NCI-H524 (cell line): ENCODE measurements around the gene KLHL13.
"Not testable (repeated sequence)": the region's sequence is repeated elsewhere in the genome, so short reads cannot be mapped to it uniquely, and the experiment has no call there.

Experiments
- DNase-seq, 2 experiments: peaks; one replicate each; lab custom pipeline; 2025; lab: John Stamatoyannopoulos, UW

KLHL13 gene

GRCh38 chrX:117990438-117990837 is 126.2 kb downstream of the KLHL13 start:
- no peak for DNase-seq

- no peak for DNase-seq
These were observed 127.1 kb downstream of the KLHL13 start for GRCh38 chrX:117989512-117989911.

GRCh38 chrX:117987373-117987772 is 129.2 kb downstream of the KLHL13 start:
- DNase-seq: no peak

DNA sequence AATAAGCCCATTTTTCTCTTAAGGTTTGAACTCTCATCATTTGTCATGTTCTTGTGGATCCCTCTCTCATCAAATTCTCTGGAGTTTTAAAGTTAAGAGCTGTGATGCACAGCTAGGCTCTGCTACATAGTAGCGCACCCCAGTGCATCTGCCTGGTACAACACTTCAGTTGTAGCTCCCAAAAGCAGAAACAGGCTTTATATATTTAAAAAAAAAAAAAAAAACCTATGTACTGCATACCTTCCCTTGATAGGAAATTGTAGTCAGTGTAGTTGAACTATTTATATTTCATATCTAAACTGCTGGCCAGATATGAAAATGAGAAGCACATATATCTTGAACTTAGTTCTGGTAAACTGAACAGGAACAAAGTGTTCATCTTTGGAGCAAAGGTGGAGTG is 131.4 kb downstream of the KLHL13 start:
- peak in 1 of 2 experiments; percentile 28 for DNase-seq

DNA sequence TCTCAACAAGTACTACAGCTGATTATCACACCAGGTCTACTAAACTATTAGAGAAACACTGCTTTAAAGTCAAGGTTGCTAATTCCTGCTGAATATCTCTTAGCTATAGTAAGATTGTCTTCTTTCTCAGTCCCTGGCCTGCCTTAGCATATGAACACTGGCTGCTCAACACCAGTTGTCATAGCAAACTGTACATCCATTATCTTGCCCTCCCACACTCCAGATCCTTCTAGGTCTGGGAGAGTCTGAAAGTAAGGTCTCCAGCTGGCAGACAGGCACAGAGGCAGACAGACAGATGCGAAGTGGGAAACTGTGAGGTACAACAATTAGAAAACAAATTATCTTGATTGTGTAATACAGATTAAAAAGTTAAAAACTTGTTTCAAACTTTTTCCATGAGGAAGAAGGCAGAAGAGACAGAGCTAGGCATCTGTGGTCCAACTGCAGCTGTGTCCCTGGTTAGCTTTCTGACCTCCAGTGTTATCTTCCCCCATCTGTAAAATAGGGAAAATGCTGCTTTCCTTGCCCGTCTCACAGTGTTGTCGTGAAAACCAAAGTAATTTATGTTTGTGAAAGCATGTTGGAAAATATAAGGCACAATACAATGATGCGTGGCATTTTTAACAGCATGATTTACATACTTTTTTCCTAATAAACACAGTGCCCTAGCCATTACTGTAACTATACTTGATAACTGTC is 133.8 kb downstream of the KLHL13 start:
- DNase-seq: no peak

DNA sequence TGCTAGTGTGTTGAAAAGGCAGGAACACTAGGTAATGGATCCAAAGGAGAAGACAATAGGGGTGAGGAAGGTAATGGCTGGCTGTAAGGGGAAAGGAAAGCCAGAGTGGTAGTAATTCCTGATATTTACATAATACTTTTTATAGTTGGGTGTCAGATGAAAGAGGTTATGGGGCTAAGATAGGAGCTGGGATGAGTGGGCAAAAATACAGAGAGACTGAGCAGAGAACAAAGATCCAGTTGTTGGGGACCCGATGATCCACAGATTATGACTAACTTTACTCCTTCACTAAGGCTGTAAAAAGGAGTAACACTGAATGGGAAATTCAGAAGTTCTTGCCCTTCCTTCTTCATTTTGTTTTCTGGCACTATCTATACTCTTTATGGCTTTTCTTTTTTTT is 138.2 kb downstream of the KLHL13 start:
- DNase-seq: no peak

DNA sequence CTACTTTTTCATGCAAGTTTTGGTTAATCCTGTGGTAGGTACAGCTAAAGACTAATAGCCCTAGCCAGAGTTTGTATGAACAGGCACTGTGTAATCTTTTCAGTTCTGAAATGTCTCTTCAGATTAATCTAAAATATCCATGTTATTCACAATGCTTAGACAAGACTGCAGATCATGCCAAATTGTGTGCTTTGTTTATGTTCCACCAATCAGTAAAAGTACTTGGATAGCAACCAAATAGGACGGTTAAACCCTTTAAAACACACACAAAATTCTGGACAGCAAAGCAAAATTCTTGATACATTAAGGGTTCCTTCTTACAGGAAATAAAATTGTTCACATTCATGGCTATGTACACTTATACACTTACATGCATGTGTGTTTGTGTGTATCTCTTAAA is 139.1 kb downstream of the KLHL13 start:
- DNase-seq: no peak

- DNase-seq: peak in 1 of 2 experiments; percentile 25
These were observed 143.4 kb downstream of the KLHL13 start for GRCh38 chrX:117973110-117973807.

DNA sequence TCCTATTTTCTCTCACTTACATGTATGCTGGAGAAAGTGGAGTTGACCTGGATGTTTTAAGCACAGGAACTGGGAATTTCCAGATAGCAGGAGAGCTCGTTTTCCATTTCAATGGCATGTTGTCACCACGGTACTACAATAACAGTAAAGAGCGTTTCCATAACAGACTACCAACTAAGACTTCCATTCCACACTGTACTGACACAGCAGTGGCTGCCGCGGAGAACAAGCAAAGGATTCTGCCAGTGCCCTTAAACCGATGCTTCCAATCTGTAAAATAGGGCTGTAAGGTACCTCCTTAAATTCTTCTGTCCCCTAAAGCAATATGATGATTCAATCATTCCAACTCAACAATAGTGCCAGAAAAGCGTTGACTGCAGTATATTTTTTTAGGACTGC is 143.9 kb downstream of the KLHL13 start:
- DNase-seq: peak in 1 of 2 experiments; percentile 5

GRCh38 chrX:117969782-117970181 is 146.8 kb downstream of the KLHL13 start:
- no peak for DNase-seq

- no peak for DNase-seq
These were observed 147.3 kb downstream of the KLHL13 start for GRCh38 chrX:117969328-117969727.

- no peak for DNase-seq
These were observed 157.6 kb downstream of the KLHL13 start for GRCh38 chrX:117959045-117959444.

GRCh38 chrX:117957128-117957527 is 159.5 kb downstream of the KLHL13 start:
- DNase-seq: no peak

- not testable (repeated sequence) for DNase-seq
These were observed 177.3 kb downstream of the KLHL13 start for GRCh38 chrX:117939296-117939695.

DNA sequence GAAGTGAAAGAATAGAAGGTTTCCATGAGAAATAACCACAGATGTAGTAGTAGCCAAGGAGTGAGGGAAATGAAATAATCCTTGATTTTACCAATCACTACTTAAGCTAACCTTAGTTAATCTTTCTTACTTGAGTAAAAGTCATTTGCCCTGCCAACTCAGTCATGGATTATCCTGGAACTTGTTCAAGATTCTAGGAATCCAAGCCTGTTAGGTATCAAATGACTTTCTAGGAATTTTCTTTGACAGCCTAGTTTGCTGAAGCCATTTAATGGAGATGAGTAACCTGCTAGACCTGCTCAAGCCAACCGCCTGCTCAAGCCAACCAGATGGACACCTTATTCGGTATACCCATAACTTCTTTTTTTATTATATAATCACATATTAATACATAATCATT is 180.5 kb downstream of the KLHL13 start:
- peak in 1 of 2 experiments; percentile 11 for DNase-seq

DNA sequence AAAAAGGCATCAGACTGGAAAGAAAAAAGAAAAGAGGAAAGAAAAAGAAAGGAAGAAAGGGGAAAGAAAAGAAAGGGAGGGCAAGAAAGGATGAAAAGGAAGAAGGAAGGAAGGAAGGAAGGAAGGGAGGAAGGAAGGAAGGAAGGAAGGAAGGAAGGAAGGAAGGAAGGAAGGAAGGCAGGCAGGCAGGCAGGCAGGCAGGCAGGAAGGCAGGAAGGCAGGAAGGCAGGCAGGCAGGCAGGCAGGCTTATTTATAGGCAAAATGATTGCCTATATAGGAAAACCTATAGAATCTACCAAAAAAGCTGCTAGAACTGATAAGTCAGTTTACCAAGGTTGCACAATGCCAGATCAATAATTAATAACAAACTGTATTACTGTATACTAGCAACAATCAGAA is 186.5 kb downstream of the KLHL13 start:
- DNase-seq: not testable (repeated sequence)

GRCh38 chrX:117919755-117920154 is 196.9 kb downstream of the KLHL13 start:
- DNase-seq: no peak

- DNase-seq: no peak
These were observed 206.4 kb downstream of the KLHL13 start for GRCh38 chrX:117910216-117910615.

DNA sequence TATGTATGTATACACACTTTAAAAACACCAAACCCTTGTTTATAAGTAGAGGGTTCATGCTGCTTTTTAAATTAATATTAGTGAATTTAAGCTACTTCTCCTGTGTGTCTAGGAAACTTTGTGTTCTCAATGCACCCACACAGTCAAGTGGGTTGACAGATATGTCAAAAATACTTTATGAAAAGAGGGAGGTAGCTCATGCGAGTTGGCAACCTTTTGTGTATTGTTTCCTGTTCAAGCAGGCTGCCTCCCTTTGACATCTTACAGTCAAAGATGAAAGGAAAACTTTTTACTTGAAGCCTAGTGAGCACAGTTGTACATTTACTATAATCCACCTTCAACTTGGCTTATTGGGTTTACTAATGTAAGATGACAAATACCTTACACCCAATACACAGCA is 218.4 kb downstream of the KLHL13 start:
- no peak for DNase-seq

- no peak for DNase-seq
These were observed 221.2 kb downstream of the KLHL13 start for GRCh38 chrX:117895418-117895817.

DNA sequence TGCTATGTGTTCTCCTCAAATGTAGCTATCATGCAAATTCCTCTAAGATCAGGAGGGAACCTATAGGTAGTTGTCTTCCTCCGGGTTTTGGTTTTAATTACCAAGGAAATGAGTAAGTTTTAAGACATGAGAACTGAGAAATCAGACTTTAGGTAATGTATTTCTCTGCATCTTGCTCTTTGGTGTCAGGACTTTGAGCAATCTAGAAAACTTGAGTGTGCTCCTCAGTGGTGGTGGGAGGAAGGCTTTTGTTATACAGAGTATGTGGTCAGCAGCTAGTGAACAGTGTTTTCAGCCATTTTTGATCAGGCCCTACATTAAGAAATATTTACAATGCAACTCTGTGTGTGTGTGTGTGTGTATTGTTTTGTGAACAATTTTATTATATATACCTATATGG is 224.1 kb downstream of the KLHL13 start:
- no peak for DNase-seq

DNA sequence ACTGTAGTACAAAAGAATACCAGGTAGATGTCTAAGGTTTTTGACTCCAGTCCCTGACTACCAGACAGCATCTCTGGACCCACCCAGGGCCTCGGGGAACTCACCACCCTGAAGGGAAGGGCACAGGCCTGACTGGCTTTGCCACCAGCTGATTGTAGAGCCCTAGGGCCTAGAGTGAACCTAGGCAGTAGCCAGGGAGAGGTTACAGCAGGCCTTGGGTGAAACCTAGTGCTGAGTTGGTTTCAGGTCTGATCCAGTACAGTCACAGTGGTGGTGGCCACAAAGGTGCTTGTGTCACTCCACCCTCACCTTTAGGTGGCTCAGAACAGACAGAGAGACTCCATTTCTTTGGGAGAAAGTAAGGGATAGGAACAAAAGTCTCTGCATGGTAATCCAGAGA is 244.8 kb downstream of the KLHL13 start:
- no peak for DNase-seq

DNA sequence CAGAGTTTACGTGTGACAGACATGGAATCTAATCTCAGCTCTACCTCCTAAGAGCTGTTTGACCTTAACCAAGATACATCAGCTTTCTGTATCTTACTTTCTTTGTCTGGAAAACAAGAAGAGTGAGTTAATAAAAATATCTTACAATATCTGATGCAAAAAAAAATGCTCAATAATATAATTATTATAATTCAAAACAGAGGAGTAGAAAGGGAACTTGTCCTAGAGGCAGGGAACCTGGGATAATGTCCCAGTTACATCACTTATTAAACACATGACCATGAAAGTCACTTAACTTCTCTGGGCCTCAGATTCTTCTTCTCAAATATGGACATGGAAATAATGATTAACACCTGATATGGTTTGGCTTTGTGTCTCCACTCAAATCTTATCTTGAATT is 256.1 kb downstream of the KLHL13 start:
- DNase-seq: no peak

- DNase-seq: no peak
These were observed 261.8 kb downstream of the KLHL13 start for GRCh38 chrX:117854806-117855205.
